ENCODE results near the gene CFTR.

DNA sequence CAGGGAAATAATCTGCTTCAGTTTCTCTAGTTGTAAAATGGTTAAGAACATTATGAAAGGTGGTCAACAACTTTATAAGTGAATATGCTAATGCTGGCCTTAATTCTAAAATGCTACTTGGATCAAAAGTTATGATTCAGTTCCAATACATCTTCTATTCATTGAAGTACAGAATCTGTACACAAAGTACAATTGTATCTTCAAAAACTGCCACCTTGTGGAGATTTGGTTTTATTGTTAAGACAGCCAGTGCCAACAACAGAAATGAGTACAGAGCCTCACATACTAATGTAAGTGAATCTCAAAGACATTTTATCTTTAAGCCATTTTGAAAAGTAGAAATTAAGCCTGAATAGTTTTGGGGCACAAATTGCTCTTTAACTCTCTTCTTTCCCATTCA is 194.0 kb downstream of the CFTR start:
- TF ChIP-seq, protein P1, sequence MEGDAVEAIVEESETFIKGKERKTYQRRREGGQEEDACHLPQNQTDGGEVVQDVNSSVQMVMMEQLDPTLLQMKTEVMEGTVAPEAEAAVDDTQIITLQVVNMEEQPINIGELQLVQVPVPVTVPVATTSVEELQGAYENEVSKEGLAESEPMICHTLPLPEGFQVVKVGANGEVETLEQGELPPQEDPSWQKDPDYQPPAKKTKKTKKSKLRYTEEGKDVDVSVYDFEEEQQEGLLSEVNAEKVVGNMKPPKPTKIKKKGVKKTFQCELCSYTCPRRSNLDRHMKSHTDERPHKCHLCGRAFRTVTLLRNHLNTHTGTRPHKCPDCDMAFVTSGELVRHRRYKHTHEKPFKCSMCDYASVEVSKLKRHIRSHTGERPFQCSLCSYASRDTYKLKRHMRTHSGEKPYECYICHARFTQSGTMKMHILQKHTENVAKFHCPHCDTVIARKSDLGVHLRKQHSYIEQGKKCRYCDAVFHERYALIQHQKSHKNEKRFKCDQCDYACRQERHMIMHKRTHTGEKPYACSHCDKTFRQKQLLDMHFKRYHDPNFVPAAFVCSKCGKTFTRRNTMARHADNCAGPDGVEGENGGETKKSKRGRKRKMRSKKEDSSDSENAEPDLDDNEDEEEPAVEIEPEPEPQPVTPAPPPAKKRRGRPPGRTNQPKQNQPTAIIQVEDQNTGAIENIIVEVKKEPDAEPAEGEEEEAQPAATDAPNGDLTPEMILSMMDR (IDR thresholded peaks at IDR 0.05), result peak in 2 of 3 experiments; percentile 8 to 13
- TF ChIP-seq POLR2A (IDR thresholded peaks at IDR 0.05), result no peak
